ENCODE measurements around the gene BANP.

Gene BANP

GRCh38 chr16:88066680-88067529 is 115.7 kb downstream of the BANP start:
- H3K9me3 ChIP-seq (ENCODE audit: low read length), result no peaks in the 10 kb centered on the region
- H3K27me3 ChIP-seq (ENCODE audit: insufficient read depth, low read length), result no peaks in the 10 kb centered on the region
- H3K9me2 ChIP-seq (ENCODE audit: low read depth, low read length), result no peaks in the 10 kb centered on the region
- peak overlapping the region; percentile 70 for H3K9ac ChIP-seq (ENCODE audit: low read length)
- H3F3A ChIP-seq (ENCODE audit: insufficient read depth, low read length), result no peaks in the 10 kb centered on the region; the same call in 1 of the 2 replicates
- peaks cover 9% of the 10 kb centered on the region for H3K36me3 ChIP-seq (ENCODE audit: insufficient read depth, low read length)
- H3K27ac ChIP-seq (ENCODE audit: low read depth, low read length, poor library complexity, severe bottlenecking), result peak overlapping the region; percentile 98
- peaks cover 58% of the 10 kb centered on the region for H3K4me1 ChIP-seq (ENCODE audit: insufficient read depth, low read length, severe bottlenecking)
- H3K4me3 ChIP-seq (ENCODE audit: low read depth, low read length, poor library complexity, severe bottlenecking), result peak overlapping the region; percentile 52
- H2AFZ ChIP-seq (ENCODE audit: low read length), result no peak overlapping the region
- no peaks in the 10 kb centered on the region for H3K79me2 ChIP-seq (ENCODE audit: insufficient read depth, low read length)
- H3K4me2 ChIP-seq (ENCODE audit: low read length), result peak overlapping the region; percentile 64
- TF ChIP-seq CTCF (IDR thresholded peaks at IDR 0.05; ENCODE audit: low read length) (no peak), EZH2 (IDR thresholded peaks at IDR 0.05; ENCODE audit: borderline replicate concordance, low read length) (no peak)
- H4K20me1 ChIP-seq (ENCODE audit: insufficient read depth, low read length), result no peaks in the 10 kb centered on the region

- Histone ChIP-seq H3K27me3 (ENCODE audit: insufficient read depth, low read length) (no peaks in the 10 kb centered on the region), H2AFZ (ENCODE audit: low read length) (no peak overlapping the region), H3K9me2 (ENCODE audit: low read depth, low read length) (no peaks in the 10 kb centered on the region), H3K4me1 (ENCODE audit: insufficient read depth, low read length, severe bottlenecking) (peaks cover 55% of the 10 kb centered on the region), H3K9ac (ENCODE audit: low read length) (peak overlapping the region; percentile 70), H3K27ac (ENCODE audit: low read depth, low read length, poor library complexity, severe bottlenecking) (peak overlapping the region; percentile 98), H3K79me2 (ENCODE audit: insufficient read depth, low read length) (no peaks in the 10 kb centered on the region), H3K4me3 (ENCODE audit: low read depth, low read length, poor library complexity, severe bottlenecking) (peak overlapping the region; percentile 52), H3K36me3 (ENCODE audit: insufficient read depth, low read length) (peaks cover 9% of the 10 kb centered on the region), H3F3A (ENCODE audit: insufficient read depth, low read length) (no peaks in the 10 kb centered on the region; the same call in 1 of the 2 replicates), H4K20me1 (ENCODE audit: insufficient read depth, low read length) (no peaks in the 10 kb centered on the region), H3K4me2 (ENCODE audit: low read length) (peak overlapping the region; percentile 64), H3K9me3 (ENCODE audit: low read length) (no peaks in the 10 kb centered on the region)
- TF ChIP-seq EZH2 (IDR thresholded peaks at IDR 0.05; ENCODE audit: borderline replicate concordance, low read length) (no peak), CTCF (IDR thresholded peaks at IDR 0.05; ENCODE audit: low read length) (no peak)
These were observed 116.5 kb downstream of the BANP start for GRCh38 chr16:88067530-88068411.

DNA sequence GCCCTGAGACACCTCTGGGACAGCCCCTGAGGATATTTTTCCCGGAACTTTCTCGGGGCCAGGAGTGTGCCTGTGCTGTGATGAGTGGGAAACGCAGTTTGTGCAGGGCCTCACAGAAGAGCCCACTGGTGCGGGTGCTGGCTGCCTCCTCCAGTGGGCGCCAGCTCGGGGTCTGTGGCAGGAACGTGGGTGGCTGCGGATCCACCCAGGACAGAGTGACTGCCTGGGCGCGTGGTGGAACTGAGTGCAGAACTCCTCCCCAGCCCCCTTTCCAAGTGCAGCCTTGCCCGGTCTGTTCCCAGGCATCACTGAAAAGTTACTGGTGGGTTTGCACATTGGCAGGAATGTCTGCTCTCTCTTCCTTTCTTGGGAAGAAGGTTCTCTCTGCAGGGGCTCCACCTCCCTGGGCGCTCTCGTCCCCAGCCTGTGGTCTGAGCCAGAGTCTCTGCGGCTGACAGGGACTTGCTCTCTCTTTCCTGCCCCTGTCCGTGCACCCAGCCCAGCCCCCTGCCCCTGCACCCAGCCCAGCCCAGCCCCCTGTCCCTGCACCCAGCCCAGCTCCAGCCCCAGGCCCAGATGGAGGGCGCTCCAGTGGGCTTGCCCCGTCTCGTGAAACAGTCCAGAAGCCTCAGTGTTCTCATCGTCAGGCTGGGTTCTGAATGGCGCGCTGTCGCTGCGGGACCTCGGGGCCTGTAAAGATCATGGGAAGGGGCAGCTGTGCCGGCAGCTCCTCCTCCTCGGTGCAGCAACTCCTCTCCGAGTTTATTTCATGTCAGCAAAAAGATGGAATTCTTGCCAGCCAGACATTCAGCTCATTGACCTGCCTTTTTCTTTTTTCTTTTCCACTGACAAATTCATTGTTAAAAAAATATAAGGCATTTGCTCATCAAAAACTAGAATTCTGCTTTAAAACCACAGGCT is 117.5 kb downstream of the BANP start:
- Histone ChIP-seq H2AFZ (ENCODE audit: low read length) (no peak overlapping the region), H3K27ac (ENCODE audit: low read depth, low read length, poor library complexity, severe bottlenecking) (peak overlapping the region; percentile 98), H3K4me2 (ENCODE audit: low read length) (peak overlapping the region; percentile 64), H3K9me3 (ENCODE audit: low read length) (no peaks in the 10 kb centered on the region), H3K79me2 (ENCODE audit: insufficient read depth, low read length) (no peaks in the 10 kb centered on the region), H3K4me1 (ENCODE audit: insufficient read depth, low read length, severe bottlenecking) (peaks cover 55% of the 10 kb centered on the region), H3K4me3 (ENCODE audit: low read depth, low read length, poor library complexity, severe bottlenecking) (peak overlapping the region; percentile 52), H3K27me3 (ENCODE audit: insufficient read depth, low read length) (no peaks in the 10 kb centered on the region), H4K20me1 (ENCODE audit: insufficient read depth, low read length) (no peaks in the 10 kb centered on the region), H3K9me2 (ENCODE audit: low read depth, low read length) (no peaks in the 10 kb centered on the region), H3K9ac (ENCODE audit: low read length) (peak overlapping the region; percentile 70), H3F3A (ENCODE audit: insufficient read depth, low read length) (no peaks in the 10 kb centered on the region; the same call in 1 of the 2 replicates), H3K36me3 (ENCODE audit: insufficient read depth, low read length) (peaks cover 9% of the 10 kb centered on the region)
- TF ChIP-seq EZH2 (IDR thresholded peaks at IDR 0.05; ENCODE audit: borderline replicate concordance, low read length) (no peak), CTCF (IDR thresholded peaks at IDR 0.05; ENCODE audit: low read length) (peak; percentile 30; the same call in 1 of the 2 replicates)

All from OCI-LY1 (cell line).